ENCODE results near the gene LRRC25. TPM values are rescaled to one million over a fixed set of nuclear protein-coding genes. Genes with fewer than 3 reads are reported as not detected.

Gene LRRC25
- total RNA-seq, 1 donor from 2014 or later: not detected

- no peak for DNase-seq (ENCODE audit: low read depth in 2 of 2)
These were observed 38.6 kb upstream of the LRRC25 start for GRCh38 chr19:18435842-18436670.

- no peak for DNase-seq (ENCODE audit: low read depth in 2 of 2)
These were observed 37.9 kb upstream of the LRRC25 start for GRCh38 chr19:18435178-18435841.

GRCh38 chr19:18434411-18435175, 37.2 kb upstream of the LRRC25 start:
- no peak for DNase-seq (ENCODE audit: low read depth in 2 of 2)

GRCh38 chr19:18433735-18434398, 36.4 kb upstream of the LRRC25 start:
- peak in 1 of 2 donors; percentile 48 for DNase-seq (ENCODE audit: low read depth in 2 of 2)

GRCh38 chr19:18433015-18433691, 35.7 kb upstream of the LRRC25 start:
- DNase-seq (ENCODE audit: low read depth in 2 of 2): peak; percentile 43 to 80

- no peak for DNase-seq (ENCODE audit: low read depth in 2 of 2)
These were observed 35.0 kb upstream of the LRRC25 start for GRCh38 chr19:18432275-18433014.

- no peak for DNase-seq (ENCODE audit: low read depth in 2 of 2)
These were observed 34.2 kb upstream of the LRRC25 start for GRCh38 chr19:18431351-18432197.

GRCh38 chr19:18430417-18431144, 33.2 kb upstream of the LRRC25 start:
- no peak for DNase-seq (ENCODE audit: low read depth in 2 of 2)

GRCh38 chr19:18429717-18430416, 32.4 kb upstream of the LRRC25 start:
- DNase-seq (ENCODE audit: low read depth in 2 of 2): no peak

- DNase-seq (ENCODE audit: low read depth in 2 of 2): peak; percentile 81 to 93
These were observed 31.6 kb upstream of the LRRC25 start for GRCh38 chr19:18428787-18429674.

GRCh38 chr19:18428173-18428786, 30.9 kb upstream of the LRRC25 start:
- DNase-seq (ENCODE audit: low read depth in 2 of 2): no peak

GRCh38 chr19:18427743-18428113, 30.3 kb upstream of the LRRC25 start:
- DNase-seq (ENCODE audit: low read depth in 2 of 2): no peak

- DNase-seq (ENCODE audit: low read depth in 2 of 2): no peak
These were observed 29.8 kb upstream of the LRRC25 start for GRCh38 chr19:18427080-18427742.

GRCh38 chr19:18426416-18426767, 29.0 kb upstream of the LRRC25 start:
- no peak for DNase-seq (ENCODE audit: low read depth in 2 of 2)

GRCh38 chr19:18425515-18426415, 28.3 kb upstream of the LRRC25 start:
- no peak for DNase-seq (ENCODE audit: low read depth in 2 of 2)

Measured in lung microvascular endothelial cell (primary cell).